ENCODE data around the gene FOXE1.

FOXE1 gene

DNA sequence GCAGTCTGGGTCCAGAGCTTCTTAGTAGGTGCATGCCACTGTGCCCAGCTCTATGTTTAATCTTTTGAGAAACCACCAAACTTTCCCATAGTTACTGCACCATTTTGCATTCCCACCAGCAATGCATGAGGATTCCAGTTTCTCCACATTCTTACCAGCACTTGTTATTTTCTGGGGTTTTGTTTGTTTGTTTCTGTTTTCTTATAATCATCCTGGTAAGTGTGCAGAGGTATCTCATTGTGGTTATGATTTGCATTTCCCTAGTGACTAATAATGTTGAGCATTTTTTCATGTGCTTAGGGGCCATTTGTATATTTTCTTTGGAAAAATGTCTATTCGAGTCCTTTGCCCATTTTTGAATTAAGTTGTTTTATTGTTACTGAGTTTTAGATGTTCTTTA lies 11.4 kb downstream of the FOXE1 start:
- H3K4me2 ChIP-seq (ENCODE audit: low read depth, low read length, poor library complexity, severe bottlenecking), result no peak overlapping the region
- H3F3A ChIP-seq (ENCODE audit: low read depth), result no peaks in the 10 kb centered on the region
- no peaks in the 10 kb centered on the region for H3K4me1 ChIP-seq (ENCODE audit: insufficient read depth, low read length, poor library complexity, severe bottlenecking)
- no peak overlapping the region for H3K9ac ChIP-seq (ENCODE audit: low read depth, low read length, poor library complexity, severe bottlenecking)
- no peaks in the 10 kb centered on the region for H3K79me2 ChIP-seq (ENCODE audit: insufficient read depth, low read length)
- no peaks in the 10 kb centered on the region for H3K27me3 ChIP-seq (ENCODE audit: insufficient read depth, low read length, poor library complexity, severe bottlenecking)
- no peaks in the 10 kb centered on the region for H3K9me2 ChIP-seq (replicated peaks; ENCODE audit: low read depth, low read length)
- H2AFZ ChIP-seq (ENCODE audit: low read length), result no peak overlapping the region
- no peaks in the 10 kb centered on the region for H3K36me3 ChIP-seq (ENCODE audit: insufficient read depth, low read length)
- no peaks in the 10 kb centered on the region for H3K9me3 ChIP-seq (ENCODE audit: insufficient read depth, low read depth, low read length)
- no peak for TF ChIP-seq EZH2phosphoT487 (IDR thresholded peaks at IDR 0.05; ENCODE audit: borderline replicate concordance)
- TF ChIP-seq, protein P1, sequence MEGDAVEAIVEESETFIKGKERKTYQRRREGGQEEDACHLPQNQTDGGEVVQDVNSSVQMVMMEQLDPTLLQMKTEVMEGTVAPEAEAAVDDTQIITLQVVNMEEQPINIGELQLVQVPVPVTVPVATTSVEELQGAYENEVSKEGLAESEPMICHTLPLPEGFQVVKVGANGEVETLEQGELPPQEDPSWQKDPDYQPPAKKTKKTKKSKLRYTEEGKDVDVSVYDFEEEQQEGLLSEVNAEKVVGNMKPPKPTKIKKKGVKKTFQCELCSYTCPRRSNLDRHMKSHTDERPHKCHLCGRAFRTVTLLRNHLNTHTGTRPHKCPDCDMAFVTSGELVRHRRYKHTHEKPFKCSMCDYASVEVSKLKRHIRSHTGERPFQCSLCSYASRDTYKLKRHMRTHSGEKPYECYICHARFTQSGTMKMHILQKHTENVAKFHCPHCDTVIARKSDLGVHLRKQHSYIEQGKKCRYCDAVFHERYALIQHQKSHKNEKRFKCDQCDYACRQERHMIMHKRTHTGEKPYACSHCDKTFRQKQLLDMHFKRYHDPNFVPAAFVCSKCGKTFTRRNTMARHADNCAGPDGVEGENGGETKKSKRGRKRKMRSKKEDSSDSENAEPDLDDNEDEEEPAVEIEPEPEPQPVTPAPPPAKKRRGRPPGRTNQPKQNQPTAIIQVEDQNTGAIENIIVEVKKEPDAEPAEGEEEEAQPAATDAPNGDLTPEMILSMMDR (conservative IDR thresholded peaks at IDR 0.05; ENCODE audit: low read length), result no peak
- H3K4me3 ChIP-seq (ENCODE audit: low read length, poor library complexity, severe bottlenecking), result no peak overlapping the region
- H4K20me1 ChIP-seq (ENCODE audit: insufficient read depth, low read length, poor library complexity, severe bottlenecking), result no peaks in the 10 kb centered on the region

DNA sequence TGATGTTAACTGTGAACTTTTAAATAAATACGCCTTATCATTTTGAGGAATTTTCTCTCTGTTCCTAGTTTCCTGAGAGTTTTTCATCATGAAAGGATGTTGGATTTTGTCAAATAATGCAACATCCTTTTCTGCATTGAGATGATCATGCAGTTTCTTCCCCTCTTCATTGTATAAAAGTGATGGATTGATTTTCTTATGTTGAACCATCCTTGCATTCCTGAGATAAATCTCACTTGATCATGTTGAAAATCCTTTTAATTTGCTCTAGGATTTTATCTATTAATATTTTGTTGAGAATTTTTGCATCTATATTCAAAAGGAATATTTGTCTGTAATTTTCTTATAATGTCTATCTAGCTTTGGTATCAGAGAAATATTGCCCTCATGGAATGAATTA lies 13.3 kb downstream of the FOXE1 start:
- Histone ChIP-seq H3K4me3 (ENCODE audit: low read length, poor library complexity, severe bottlenecking) (no peak overlapping the region), H3K9ac (ENCODE audit: low read depth, low read length, poor library complexity, severe bottlenecking) (no peak overlapping the region), H3K4me1 (ENCODE audit: insufficient read depth, low read length, poor library complexity, severe bottlenecking) (no peaks in the 10 kb centered on the region), H3K4me2 (ENCODE audit: low read depth, low read length, poor library complexity, severe bottlenecking) (no peak overlapping the region), H3K9me2 (replicated peaks; ENCODE audit: low read depth, low read length) (no peaks in the 10 kb centered on the region), H3K9me3 (ENCODE audit: insufficient read depth, low read depth, low read length) (no peaks in the 10 kb centered on the region), H3F3A (ENCODE audit: low read depth) (no peaks in the 10 kb centered on the region), H4K20me1 (ENCODE audit: insufficient read depth, low read length, poor library complexity, severe bottlenecking) (no peaks in the 10 kb centered on the region), H3K36me3 (ENCODE audit: insufficient read depth, low read length) (no peaks in the 10 kb centered on the region), H2AFZ (ENCODE audit: low read length) (no peak overlapping the region), H3K27me3 (ENCODE audit: insufficient read depth, low read length, poor library complexity, severe bottlenecking) (no peaks in the 10 kb centered on the region), H3K79me2 (ENCODE audit: insufficient read depth, low read length) (no peaks in the 10 kb centered on the region)
- TF ChIP-seq, protein P1 (conservative IDR thresholded peaks at IDR 0.05; ENCODE audit: low read length), result no peak
- TF ChIP-seq EZH2phosphoT487 (IDR thresholded peaks at IDR 0.05; ENCODE audit: borderline replicate concordance), result no peak

DNA sequence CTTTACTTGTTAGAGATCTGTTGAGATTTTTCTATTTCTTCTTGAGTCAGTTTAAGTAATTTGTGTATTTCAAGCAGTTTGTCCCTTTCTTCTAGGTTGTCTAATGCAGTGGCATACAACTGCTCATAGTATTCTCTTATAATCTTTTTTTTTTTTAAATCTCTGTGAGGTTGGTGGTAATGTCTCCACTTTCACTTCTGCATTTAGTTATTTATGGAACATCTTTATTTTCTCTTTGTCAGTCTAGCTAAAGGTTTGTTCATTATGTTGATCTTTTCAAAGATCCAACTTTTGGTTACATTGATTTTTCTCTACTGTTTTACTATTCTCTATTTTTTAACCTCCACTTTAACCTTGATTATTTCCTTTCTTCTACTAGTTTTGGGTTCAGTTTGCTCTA lies 13.8 kb downstream of the FOXE1 start:
- Histone ChIP-seq H3K36me3 (ENCODE audit: insufficient read depth, low read length) (no peaks in the 10 kb centered on the region), H3K27me3 (ENCODE audit: insufficient read depth, low read length, poor library complexity, severe bottlenecking) (no peaks in the 10 kb centered on the region), H3K9ac (ENCODE audit: low read depth, low read length, poor library complexity, severe bottlenecking) (no peak overlapping the region), H2AFZ (ENCODE audit: low read length) (no peak overlapping the region), H3K9me3 (ENCODE audit: insufficient read depth, low read depth, low read length) (no peaks in the 10 kb centered on the region), H3K79me2 (ENCODE audit: insufficient read depth, low read length) (no peaks in the 10 kb centered on the region), H4K20me1 (ENCODE audit: insufficient read depth, low read length, poor library complexity, severe bottlenecking) (no peaks in the 10 kb centered on the region), H3K4me3 (ENCODE audit: low read length, poor library complexity, severe bottlenecking) (no peak overlapping the region), H3K4me2 (ENCODE audit: low read depth, low read length, poor library complexity, severe bottlenecking) (no peak overlapping the region), H3K9me2 (replicated peaks; ENCODE audit: low read depth, low read length) (no peaks in the 10 kb centered on the region), H3F3A (ENCODE audit: low read depth) (no peaks in the 10 kb centered on the region), H3K4me1 (ENCODE audit: insufficient read depth, low read length, poor library complexity, severe bottlenecking) (no peaks in the 10 kb centered on the region)
- TF ChIP-seq, protein P1 (conservative IDR thresholded peaks at IDR 0.05; ENCODE audit: low read length), result no peak
- TF ChIP-seq EZH2phosphoT487 (IDR thresholded peaks at IDR 0.05; ENCODE audit: borderline replicate concordance), result no peak
